DND-41 (cell line): ENCODE measurements around the gene CLN6.
A peak's percentile ranks its signal among the peaks of the same experiment; 100 is the strongest.

ENCODE experiments used
- EZH2 ChIP-seq: IDR thresholded peaks from 3 replicates; pipeline ENCODE4 v1.6.1; 2012; ENCODE audit warnings: borderline replicate concordance, low read depth, mild to moderate bottlenecking, moderate library complexity, low read length, inconsistent platforms; ENCODE audit not compliant: severe bottlenecking
- TF ChIP-seq, protein P1 (sequence below): IDR thresholded peaks from 2 replicates; pipeline ENCODE4 v1.5.1; 2012; ENCODE audit warnings: borderline replicate concordance, low read length, moderate library complexity, mild to moderate bottlenecking; ENCODE audit not compliant: poor library complexity, severe bottlenecking; ENCODE audit errors: extremely low read depth

- TF ChIP-seq, protein P1, sequence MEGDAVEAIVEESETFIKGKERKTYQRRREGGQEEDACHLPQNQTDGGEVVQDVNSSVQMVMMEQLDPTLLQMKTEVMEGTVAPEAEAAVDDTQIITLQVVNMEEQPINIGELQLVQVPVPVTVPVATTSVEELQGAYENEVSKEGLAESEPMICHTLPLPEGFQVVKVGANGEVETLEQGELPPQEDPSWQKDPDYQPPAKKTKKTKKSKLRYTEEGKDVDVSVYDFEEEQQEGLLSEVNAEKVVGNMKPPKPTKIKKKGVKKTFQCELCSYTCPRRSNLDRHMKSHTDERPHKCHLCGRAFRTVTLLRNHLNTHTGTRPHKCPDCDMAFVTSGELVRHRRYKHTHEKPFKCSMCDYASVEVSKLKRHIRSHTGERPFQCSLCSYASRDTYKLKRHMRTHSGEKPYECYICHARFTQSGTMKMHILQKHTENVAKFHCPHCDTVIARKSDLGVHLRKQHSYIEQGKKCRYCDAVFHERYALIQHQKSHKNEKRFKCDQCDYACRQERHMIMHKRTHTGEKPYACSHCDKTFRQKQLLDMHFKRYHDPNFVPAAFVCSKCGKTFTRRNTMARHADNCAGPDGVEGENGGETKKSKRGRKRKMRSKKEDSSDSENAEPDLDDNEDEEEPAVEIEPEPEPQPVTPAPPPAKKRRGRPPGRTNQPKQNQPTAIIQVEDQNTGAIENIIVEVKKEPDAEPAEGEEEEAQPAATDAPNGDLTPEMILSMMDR, result peak; percentile 56
- no peak for TF ChIP-seq EZH2
Measured at GRCh38 chr15:68230157-68231100, 901 bp upstream of the CLN6 start.
